Measurements from ENCODE around the gene PLK3. TPM values are rescaled to one million over a fixed set of nuclear protein-coding genes. Genes with fewer than 3 reads are reported as not detected.

Gene PLK3
- total and polyA plus RNA-seq, 9 of the 15 experiments (the other 6 are each of a cell fraction or from before 2014, with no cell fraction given), result 0.52 to 22.7 (median 11.0) TPM

DNA sequence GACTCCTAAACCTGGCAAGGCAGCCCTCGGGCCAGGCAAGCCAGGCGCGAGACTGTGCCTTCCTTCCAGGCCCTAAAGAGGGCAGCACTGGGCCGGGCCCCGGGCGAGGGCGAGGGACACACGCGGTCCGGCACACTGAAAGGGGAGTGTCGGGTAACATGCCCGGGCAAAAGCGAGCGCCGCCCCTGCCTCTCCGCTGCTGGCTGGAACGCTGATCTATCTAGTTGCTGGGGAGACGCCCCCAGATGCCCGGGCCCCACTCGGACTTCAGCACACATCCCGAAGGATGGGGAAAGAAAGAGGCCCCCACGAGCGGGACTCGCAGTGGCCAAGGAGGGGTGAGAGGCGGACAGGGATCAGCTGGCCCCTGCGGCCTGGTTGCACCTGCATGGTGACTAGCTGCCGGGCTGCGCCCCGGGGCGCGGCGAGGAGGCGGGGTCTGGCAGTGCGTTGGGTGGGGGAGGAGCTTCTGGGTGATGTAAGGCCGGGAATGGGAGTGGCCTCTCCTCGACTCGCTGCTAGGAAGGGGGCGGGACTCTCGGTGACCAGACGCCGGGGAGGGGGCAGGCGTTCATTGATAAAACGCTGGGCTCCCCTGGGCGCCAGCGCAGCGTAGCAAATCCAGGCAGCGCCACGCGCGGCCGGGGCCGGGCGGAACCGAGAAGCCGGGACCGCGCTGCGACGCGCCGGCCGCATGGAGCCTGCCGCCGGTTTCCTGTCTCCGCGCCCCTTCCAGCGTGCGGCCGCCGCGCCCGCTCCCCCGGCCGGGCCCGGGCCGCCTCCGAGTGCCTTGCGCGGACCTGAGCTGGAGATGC lies at the start of gene PLK3 (continued):
- TF ChIP-seq, protein P1, sequence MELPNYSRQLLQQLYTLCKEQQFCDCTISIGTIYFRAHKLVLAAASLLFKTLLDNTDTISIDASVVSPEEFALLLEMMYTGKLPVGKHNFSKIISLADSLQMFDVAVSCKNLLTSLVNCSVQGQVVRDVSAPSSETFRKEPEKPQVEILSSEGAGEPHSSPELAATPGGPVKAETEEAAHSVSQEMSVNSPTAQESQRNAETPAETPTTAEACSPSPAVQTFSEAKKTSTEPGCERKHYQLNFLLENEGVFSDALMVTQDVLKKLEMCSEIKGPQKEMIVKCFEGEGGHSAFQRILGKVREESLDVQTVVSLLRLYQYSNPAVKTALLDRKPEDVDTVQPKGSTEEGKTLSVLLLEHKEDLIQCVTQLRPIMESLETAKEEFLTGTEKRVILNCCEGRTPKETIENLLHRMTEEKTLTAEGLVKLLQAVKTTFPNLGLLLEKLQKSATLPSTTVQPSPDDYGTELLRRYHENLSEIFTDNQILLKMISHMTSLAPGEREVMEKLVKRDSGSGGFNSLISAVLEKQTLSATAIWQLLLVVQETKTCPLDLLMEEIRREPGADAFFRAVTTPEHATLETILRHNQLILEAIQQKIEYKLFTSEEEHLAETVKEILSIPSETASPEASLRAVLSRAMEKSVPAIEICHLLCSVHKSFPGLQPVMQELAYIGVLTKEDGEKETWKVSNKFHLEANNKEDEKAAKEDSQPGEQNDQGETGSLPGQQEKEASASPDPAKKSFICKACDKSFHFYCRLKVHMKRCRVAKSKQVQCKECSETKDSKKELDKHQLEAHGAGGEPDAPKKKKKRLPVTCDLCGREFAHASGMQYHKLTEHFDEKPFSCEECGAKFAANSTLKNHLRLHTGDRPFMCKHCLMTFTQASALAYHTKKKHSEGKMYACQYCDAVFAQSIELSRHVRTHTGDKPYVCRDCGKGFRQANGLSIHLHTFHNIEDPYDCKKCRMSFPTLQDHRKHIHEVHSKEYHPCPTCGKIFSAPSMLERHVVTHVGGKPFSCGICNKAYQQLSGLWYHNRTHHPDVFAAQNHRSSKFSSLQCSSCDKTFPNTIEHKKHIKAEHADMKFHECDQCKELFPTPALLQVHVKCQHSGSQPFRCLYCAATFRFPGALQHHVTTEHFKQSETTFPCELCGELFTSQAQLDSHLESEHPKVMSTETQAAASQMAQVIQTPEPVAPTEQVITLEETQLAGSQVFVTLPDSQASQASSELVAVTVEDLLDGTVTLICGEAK (IDR thresholded peaks at IDR 0.05), result no peak
- TF ChIP-seq, protein P1 (CRISPR knock-in tag; IDR thresholded peaks at IDR 0.05), result no peak
- peak; percentile 70 for TF ChIP-seq FOSL1 (tag; conservative IDR thresholded peaks at IDR 0.05)
- TF ChIP-seq, protein P2, sequence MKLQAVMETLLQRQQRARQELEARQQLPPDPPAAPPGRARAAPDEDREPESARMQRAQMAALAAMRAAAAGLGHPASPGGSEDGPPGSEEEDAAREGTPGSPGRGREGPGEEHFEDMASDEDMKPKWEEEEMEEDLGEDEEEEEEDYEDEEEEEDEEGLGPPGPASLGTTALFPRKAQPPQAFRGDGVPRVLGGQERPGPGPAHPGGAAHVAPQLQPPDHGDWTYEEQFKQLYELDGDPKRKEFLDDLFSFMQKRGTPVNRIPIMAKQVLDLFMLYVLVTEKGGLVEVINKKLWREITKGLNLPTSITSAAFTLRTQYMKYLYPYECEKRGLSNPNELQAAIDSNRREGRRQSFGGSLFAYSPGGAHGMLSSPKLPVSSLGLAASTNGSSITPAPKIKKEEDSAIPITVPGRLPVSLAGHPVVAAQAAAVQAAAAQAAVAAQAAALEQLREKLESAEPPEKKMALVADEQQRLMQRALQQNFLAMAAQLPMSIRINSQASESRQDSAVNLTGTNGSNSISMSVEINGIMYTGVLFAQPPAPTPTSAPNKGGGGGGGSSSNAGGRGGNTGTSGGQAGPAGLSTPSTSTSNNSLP (IDR thresholded peaks at IDR 0.05; ENCODE audit: borderline replicate concordance, low read depth, low read length), result no peak
- peak; percentile 62 for TF ChIP-seq CC2D1A (IDR thresholded peaks at IDR 0.05)
- TF ChIP-seq, protein P3, sequence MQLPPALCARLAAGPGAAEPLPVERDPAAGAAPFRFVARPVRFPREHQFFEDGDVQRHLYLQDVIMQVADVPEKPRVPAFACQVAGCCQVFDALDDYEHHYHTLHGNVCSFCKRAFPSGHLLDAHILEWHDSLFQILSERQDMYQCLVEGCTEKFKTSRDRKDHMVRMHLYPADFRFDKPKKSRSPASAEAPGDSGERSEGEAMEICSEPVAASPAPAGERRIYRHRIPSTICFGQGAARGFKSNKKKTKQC (CRISPR knock-in tag; IDR thresholded peaks at IDR 0.05), result peak; percentile 67; the same call in 1 of the 2 replicates
- TF ChIP-seq ZZZ3 (IDR thresholded peaks at IDR 0.05), result no peak
- peak; percentile 10 to 69; a peak in 3 of 4 replicates for TF ChIP-seq RCOR1 (IDR thresholded peaks at IDR 0.05; ENCODE audit: borderline replicate concordance in 1 of 2, low read depth in 2 of 2, low read length in 2 of 2)
- peak; percentile 93 for TF ChIP-seq MYNN (IDR thresholded peaks at IDR 0.05)
- TF ChIP-seq MYNN (CRISPR knock-in tag; IDR thresholded peaks at IDR 0.05), result no peak
- TF ChIP-seq, protein P4, sequence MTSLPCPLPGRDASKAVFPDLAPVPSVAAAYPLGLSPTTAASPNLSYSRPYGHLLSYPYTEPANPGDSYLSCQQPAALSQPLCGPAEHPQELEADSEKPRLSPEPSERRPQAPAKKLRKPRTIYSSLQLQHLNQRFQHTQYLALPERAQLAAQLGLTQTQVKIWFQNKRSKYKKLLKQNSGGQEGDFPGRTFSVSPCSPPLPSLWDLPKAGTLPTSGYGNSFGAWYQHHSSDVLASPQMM (CRISPR knock-in tag; IDR thresholded peaks at IDR 0.05), result no peak
- peak; percentile 67; the same call in 1 of the 2 replicates for TF ChIP-seq ETV5 (CRISPR knock-in tag; IDR thresholded peaks at IDR 0.05; ENCODE audit: low read depth)
- TF ChIP-seq ETV6 (IDR thresholded peaks at IDR 0.05; ENCODE audit: borderline replicate concordance in 1 of 2, low read depth in 2 of 2, low read length in 1 of 2), result no peak
- TF ChIP-seq ETV6 (CRISPR knock-in tag; IDR thresholded peaks at IDR 0.05; ENCODE audit: borderline replicate concordance), result no peak
- TF ChIP-seq FOXP1 (CRISPR knock-in tag; IDR thresholded peaks at IDR 0.05), result peak; percentile 80
- no peak for TF ChIP-seq HSF4 (CRISPR knock-in tag; IDR thresholded peaks at IDR 0.05; ENCODE audit: borderline replicate concordance)
